Measurements from ENCODE around the gene MYBBP1A. TPM values are rescaled to one million over a fixed set of nuclear protein-coding genes. Genes with fewer than 3 reads are reported as not detected.

MYBBP1A gene
- total RNA-seq, 6 experiments from 2014 or later = 65.9 to 80.8 (median 71.8) TPM

- Mint-ChIP-seq H3K4me1 (ENCODE audit: low read depth) (no peaks in the 10 kb centered on the region), H3K36me3 (ENCODE audit: low read depth) (no peaks in the 10 kb centered on the region), H3K27me3 (ENCODE audit: insufficient read depth) (peaks cover 38% of the 10 kb centered on the region), H3K27ac (no peak overlapping the region), H3K4me3 (no peak overlapping the region), H3K9me3 (no peaks in the 10 kb centered on the region)
- TF ChIP-seq CTCF (IDR thresholded peaks at IDR 0.05) = no peak
- DNase-seq = no peak
Observed at GRCh38 chr17:4509401-4509800, 45.8 kb downstream of the MYBBP1A start.

GRCh38 chr17:4508207-4508606 lies 47.0 kb downstream of the MYBBP1A start:
- no peak for TF ChIP-seq CTCF (IDR thresholded peaks at IDR 0.05)
- Mint-ChIP-seq H3K4me3 (no peak overlapping the region), H3K4me1 (ENCODE audit: low read depth) (no peaks in the 10 kb centered on the region), H3K27ac (no peak overlapping the region), H3K9me3 (no peaks in the 10 kb centered on the region), H3K36me3 (ENCODE audit: low read depth) (no peaks in the 10 kb centered on the region), H3K27me3 (ENCODE audit: insufficient read depth) (peaks cover 43% of the 10 kb centered on the region)
- DNase-seq = no peak

GRCh38 chr17:4507361-4508111 lies 47.6 kb downstream of the MYBBP1A start:
- H3K27ac Mint-ChIP-seq = no peak overlapping the region
- no peaks in the 10 kb centered on the region for H3K9me3 Mint-ChIP-seq
- no peak overlapping the region for H3K4me3 Mint-ChIP-seq
- H3K36me3 Mint-ChIP-seq (ENCODE audit: low read depth) = no peaks in the 10 kb centered on the region
- no peak for DNase-seq
- H3K27me3 Mint-ChIP-seq (ENCODE audit: insufficient read depth) = peaks cover 42% of the 10 kb centered on the region
- no peak for TF ChIP-seq CTCF (IDR thresholded peaks at IDR 0.05)
- no peaks in the 10 kb centered on the region for H3K4me1 Mint-ChIP-seq (ENCODE audit: low read depth)

GRCh38 chr17:4506892-4507291 lies 48.3 kb downstream of the MYBBP1A start:
- H3K9me3 Mint-ChIP-seq = no peaks in the 10 kb centered on the region
- DNase-seq = no peak
- peaks cover 37% of the 10 kb centered on the region for H3K27me3 Mint-ChIP-seq (ENCODE audit: insufficient read depth)
- no peak for TF ChIP-seq CTCF (IDR thresholded peaks at IDR 0.05)
- H3K4me1 Mint-ChIP-seq (ENCODE audit: low read depth) = no peaks in the 10 kb centered on the region
- no peak overlapping the region for H3K27ac Mint-ChIP-seq
- no peak overlapping the region for H3K4me3 Mint-ChIP-seq
- no peaks in the 10 kb centered on the region for H3K36me3 Mint-ChIP-seq (ENCODE audit: low read depth)

- H3K4me3 Mint-ChIP-seq = no peak overlapping the region
- no peak overlapping the region for H3K27ac Mint-ChIP-seq
- H3K27me3 Mint-ChIP-seq (ENCODE audit: insufficient read depth) = peaks cover 38% of the 10 kb centered on the region
Observed at GRCh38 chr17:4506175-4506813, 48.9 kb downstream of the MYBBP1A start.

More at GRCh38 chr17:4506175-4506813, 48.9 kb downstream of the MYBBP1A start:
- no peak for DNase-seq
- no peak for TF ChIP-seq CTCF (IDR thresholded peaks at IDR 0.05)
- Mint-ChIP-seq H3K4me1 (ENCODE audit: low read depth) (no peaks in the 10 kb centered on the region), H3K36me3 (ENCODE audit: low read depth) (no peaks in the 10 kb centered on the region), H3K9me3 (no peaks in the 10 kb centered on the region)

All from HFFc6 (cell line).